KMS-11 (cell line): ENCODE data around the gene KBTBD4.

Experiments
- H2AFZ ChIP-seq: fragments of 200-600 bp; sonication (generic); 2 replicates; pipeline ENCODE4 v1.6.1; 2016; ENCODE audit warnings: antibody characterized with exemption, mixed run types, low read depth
- H3K27ac ChIP-seq: fragments of 200-600 bp; sonication (generic); 2 replicates; pipeline ENCODE4 v1.6.1; 2016; ENCODE audit warnings: mild to moderate bottlenecking, mixed run types
- H3K27me3 ChIP-seq: fragments of 200-600 bp; sonication (generic); 2 replicates; pipeline ENCODE4 v1.6.1; 2017; ENCODE audit warnings: mild to moderate bottlenecking, low read depth, mixed run types, moderate library complexity; ENCODE audit not compliant: insufficient read depth
- H3K36me3 ChIP-seq: fragments of 200-600 bp; sonication (generic); 2 replicates; pipeline ENCODE4 v1.6.1; 2017; ENCODE audit warnings: mild to moderate bottlenecking, mixed run types; ENCODE audit not compliant: insufficient read depth
- H3K4me1 ChIP-seq: fragments of 200-600 bp; sonication (generic); 2 replicates; pipeline ENCODE4 v1.6.1; 2016; ENCODE audit warnings: mild to moderate bottlenecking, low read depth, mixed run types; ENCODE audit not compliant: poor library complexity, severe bottlenecking
- H3K4me2 ChIP-seq: fragments of 200-600 bp; sonication (generic); 2 replicates; pipeline ENCODE4 v1.7.0; 2016; ENCODE audit warnings: mild to moderate bottlenecking, mixed run types
- H3K4me3 ChIP-seq: fragments of 200-600 bp; sonication (generic); IDR thresholded peaks from 2 replicates; pipeline ENCODE4 v1.6.1; 2017; ENCODE audit warnings: low read depth, low read length, mixed read lengths; ENCODE audit not compliant: insufficient read depth
- H3K79me2 ChIP-seq: fragments of 200-600 bp; sonication (generic); 2 replicates; pipeline ENCODE4 v1.6.1; 2016; ENCODE audit warnings: low read depth, mixed run types; ENCODE audit not compliant: insufficient read depth
- H3K9ac ChIP-seq: fragments of 200-600 bp; sonication (generic); 2 replicates; pipeline ENCODE4 v1.6.1; 2016; ENCODE audit warnings: mild to moderate bottlenecking, mixed run types
- H4K20me1 ChIP-seq: fragments of 200-600 bp; sonication (generic); 2 replicates; pipeline ENCODE4 v1.6.1; 2016; ENCODE audit warnings: mild to moderate bottlenecking, mixed run types; ENCODE audit not compliant: insufficient read depth
- CTCF ChIP-seq: fragments of 200-600 bp; sonication (generic); conservative IDR thresholded peaks from 2 replicates; pipeline ENCODE4 v1.6.1; 2017; ENCODE audit warnings: low read depth, mild to moderate bottlenecking, antibody characterized with exemption, low read length, moderate library complexity, mixed read lengths

KBTBD4 gene

DNA sequence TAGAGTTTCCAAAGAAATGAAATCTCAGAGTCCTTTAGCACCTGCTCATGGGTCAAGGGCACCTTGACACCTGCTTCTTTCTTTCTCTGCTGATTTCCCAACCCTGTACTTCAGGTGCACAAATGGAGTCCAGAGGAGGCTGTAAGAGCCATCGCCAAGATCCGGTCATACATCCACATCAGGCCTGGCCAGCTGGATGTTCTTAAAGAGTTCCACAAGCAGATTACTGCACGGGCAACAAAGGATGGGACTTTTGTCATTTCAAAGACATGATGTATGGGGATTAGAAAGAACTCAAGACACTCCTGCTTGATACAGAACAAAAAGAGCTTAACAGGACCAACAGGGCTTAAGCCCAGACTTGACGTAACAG is 7.4 kb downstream of the KBTBD4 start:
- no peak overlapping the region for H3K4me2 ChIP-seq
- no peak overlapping the region for H3K9ac ChIP-seq
- H3K4me1 ChIP-seq, result peaks cover 7% of the 10 kb centered on the region
- 0 out of 2 replicates have a peak, but pooled peaks cover 4% of the 10 kb centered on the region for H3K36me3 ChIP-seq
- no peaks in the 10 kb centered on the region for H4K20me1 ChIP-seq
- no peak for TF ChIP-seq CTCF
- no peak overlapping the region for H2AFZ ChIP-seq
- peaks cover 25% of the 10 kb centered on the region; the same call in 1 of the 2 replicates for H3K79me2 ChIP-seq
- no peaks in the 10 kb centered on the region for H3K27me3 ChIP-seq
- no peak overlapping the region for H3K27ac ChIP-seq
- H3K4me3 ChIP-seq, result no peak overlapping the region

- no peaks in the 10 kb centered on the region for H4K20me1 ChIP-seq
- peaks cover 7% of the 10 kb centered on the region for H3K4me1 ChIP-seq
- no peak overlapping the region for H3K4me3 ChIP-seq
- no peak for TF ChIP-seq CTCF
- peaks cover 29% of the 10 kb centered on the region; the same call in 1 of the 2 replicates for H3K79me2 ChIP-seq
- no peak overlapping the region for H3K4me2 ChIP-seq
- no peaks in the 10 kb centered on the region for H3K27me3 ChIP-seq
- H3K36me3 ChIP-seq, result 0 out of 2 replicates have a peak, but pooled peaks cover 4% of the 10 kb centered on the region
- H3K27ac ChIP-seq, result no peak overlapping the region
- H2AFZ ChIP-seq, result no peak overlapping the region
- H3K9ac ChIP-seq, result no peak overlapping the region
Measured at GRCh38 chr11:47570651-47571356, 8.0 kb downstream of the KBTBD4 start.

- H3K9ac ChIP-seq, result no peak overlapping the region
- H3K36me3 ChIP-seq, result 0 out of 2 replicates have a peak, but pooled peaks cover 4% of the 10 kb centered on the region
- H3K27ac ChIP-seq, result no peak overlapping the region
- H3K27me3 ChIP-seq, result no peaks in the 10 kb centered on the region
- H3K4me3 ChIP-seq, result no peak overlapping the region
- H3K4me2 ChIP-seq, result no peak overlapping the region
- H2AFZ ChIP-seq, result no peak overlapping the region
- no peak for TF ChIP-seq CTCF
- H3K4me1 ChIP-seq, result peaks cover 10% of the 10 kb centered on the region
- peaks cover 31% of the 10 kb centered on the region; the same call in 1 of the 2 replicates for H3K79me2 ChIP-seq
- H4K20me1 ChIP-seq, result no peaks in the 10 kb centered on the region
Measured at GRCh38 chr11:47569646-47570045, 9.1 kb downstream of the KBTBD4 start.

DNA sequence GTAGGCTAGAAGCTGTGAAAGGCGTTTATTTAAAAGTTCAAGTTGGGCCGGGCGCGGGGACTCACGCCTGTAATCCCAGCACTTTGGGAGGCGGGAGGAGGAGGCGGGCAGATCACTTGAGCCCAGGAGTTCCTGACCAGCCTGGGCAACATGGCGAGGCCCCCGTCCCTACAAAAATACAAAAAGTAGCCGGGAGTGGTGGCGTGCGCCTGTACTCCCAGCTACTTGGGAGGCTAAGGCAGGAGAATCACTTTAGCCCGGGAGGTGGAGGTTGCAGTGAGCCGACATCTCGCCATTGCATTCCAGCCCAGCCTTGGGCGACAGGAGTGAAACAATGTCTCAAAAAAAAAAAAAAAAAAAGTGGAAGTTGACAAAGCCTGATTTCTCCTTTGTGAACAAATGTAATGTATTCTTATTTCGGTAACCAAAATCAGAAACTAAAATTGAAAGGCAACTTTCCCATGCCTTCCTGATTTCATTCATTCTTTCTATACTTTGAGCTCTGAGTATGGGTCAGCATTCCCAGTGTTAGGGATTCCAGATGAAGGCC is 12.5 kb downstream of the KBTBD4 start:
- H3K27ac ChIP-seq, result peak overlapping the region; percentile 54
- no peaks in the 10 kb centered on the region for H3K36me3 ChIP-seq
- no peaks in the 10 kb centered on the region for H4K20me1 ChIP-seq
- H3K27me3 ChIP-seq, result no peaks in the 10 kb centered on the region
- peak overlapping the region; percentile 93 for H3K9ac ChIP-seq
- peaks cover 16% of the 10 kb centered on the region for H3K4me1 ChIP-seq
- H3K79me2 ChIP-seq, result peaks cover 31% of the 10 kb centered on the region; the same call in 1 of the 2 replicates
- H3K4me3 ChIP-seq, result peak overlapping the region; percentile 61
- H3K4me2 ChIP-seq, result peak overlapping the region; percentile 55
- no peak for TF ChIP-seq CTCF
- H2AFZ ChIP-seq, result peak overlapping the region; percentile 97
